CD1c-positive myeloid dendritic cell (primary cell): ENCODE data around the gene MARCHF6.
"Not testable (repeated sequence)": the region's sequence is repeated elsewhere in the genome, so short reads cannot be mapped to it uniquely, and the experiment has no call there.

ENCODE experiments used
- DNase-seq: peaks from one replicate; pipeline ENCODE4 v3.0.0-alpha.2; 2016; ENCODE audit errors: extremely low spot score

Gene MARCHF6

DNA sequence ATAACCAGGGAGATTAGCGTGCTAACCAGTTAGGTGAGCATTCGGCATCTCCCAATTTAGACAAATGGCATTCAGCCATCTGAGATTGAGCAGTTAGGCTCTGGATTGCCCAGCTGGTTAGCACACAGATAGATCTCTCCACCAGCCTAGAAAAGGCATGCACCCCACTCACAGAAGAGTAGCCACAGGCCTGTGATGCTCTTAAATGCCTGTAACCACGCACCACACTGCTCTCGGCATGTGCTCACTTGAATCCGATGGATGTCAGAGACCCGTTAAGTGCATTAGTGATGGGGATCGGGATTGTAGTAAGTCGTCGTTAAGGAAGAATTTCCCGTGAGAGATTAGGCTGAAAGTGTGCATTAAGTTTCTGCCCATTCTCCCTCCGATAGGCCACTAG lies 23.0 kb downstream of the MARCHF6 start:
- no peak for DNase-seq

GRCh38 chr5:10377081-10377480 lies 23.6 kb downstream of the MARCHF6 start:
- DNase-seq = no peak

DNA sequence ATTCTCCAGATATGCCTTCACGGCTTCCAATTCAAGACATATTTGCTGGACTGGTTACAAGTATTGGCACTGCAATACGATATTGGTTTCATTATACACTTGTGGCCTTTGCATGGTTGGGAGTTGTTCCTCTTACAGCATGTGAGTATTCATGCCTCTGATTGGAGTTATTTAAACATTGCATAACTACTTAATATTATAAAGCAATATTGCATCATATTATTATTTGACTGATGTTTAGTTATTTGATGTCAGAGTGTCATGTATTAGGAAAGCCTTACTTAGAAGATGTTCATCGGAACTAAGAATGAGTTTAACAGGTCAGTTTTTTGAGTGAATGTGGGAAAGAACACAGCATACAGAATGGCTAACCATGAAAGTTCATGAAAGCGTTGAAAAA lies 28.3 kb downstream of the MARCHF6 start:
- DNase-seq = no peak

DNA sequence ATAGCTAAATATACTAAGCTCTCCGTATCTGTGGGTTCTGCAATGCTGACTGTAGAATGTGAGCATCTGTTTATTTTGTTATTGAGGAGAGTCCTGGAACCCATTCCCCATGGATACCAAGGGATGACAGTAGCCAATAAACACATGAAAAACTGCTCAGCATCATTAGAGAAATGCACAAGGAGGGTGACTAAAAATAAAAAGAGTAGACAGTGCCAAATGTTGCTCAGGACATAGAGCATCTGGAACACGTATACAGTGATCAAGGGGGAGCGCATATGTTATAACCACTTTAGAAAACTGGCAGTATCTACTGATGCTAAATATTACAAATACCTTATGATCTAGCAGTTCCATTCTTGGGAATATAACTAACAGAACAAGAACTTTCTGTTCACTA lies 31.0 kb downstream of the MARCHF6 start:
- DNase-seq = no peak

GRCh38 chr5:10387690-10388089 lies 34.2 kb downstream of the MARCHF6 start:
- no peak for DNase-seq

DNA sequence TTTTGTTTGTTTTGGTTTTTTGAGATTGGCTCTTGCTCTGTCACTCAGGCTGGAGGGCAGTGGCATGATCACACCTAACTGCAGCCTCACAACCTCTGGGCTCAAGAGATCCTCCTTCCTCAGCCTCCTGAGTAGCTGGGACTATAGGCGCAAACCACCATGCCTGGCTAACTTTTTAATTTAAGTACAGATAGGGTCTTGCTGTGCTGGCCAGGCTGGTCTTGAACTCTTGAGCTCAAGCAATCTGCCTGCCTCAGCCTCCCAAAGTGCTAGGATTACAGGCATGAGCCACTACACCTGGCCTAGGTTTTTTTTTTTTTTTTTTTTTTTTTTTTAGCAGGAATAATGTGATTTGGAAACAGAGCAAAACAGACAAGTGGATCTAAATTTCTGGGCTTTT lies 37.6 kb downstream of the MARCHF6 start:
- no peak for DNase-seq

- not testable (repeated sequence) for DNase-seq
These were observed 39.3 kb downstream of the MARCHF6 start for GRCh38 chr5:10392567-10393328.

GRCh38 chr5:10393491-10393890 lies 40.0 kb downstream of the MARCHF6 start:
- no peak for DNase-seq

DNA sequence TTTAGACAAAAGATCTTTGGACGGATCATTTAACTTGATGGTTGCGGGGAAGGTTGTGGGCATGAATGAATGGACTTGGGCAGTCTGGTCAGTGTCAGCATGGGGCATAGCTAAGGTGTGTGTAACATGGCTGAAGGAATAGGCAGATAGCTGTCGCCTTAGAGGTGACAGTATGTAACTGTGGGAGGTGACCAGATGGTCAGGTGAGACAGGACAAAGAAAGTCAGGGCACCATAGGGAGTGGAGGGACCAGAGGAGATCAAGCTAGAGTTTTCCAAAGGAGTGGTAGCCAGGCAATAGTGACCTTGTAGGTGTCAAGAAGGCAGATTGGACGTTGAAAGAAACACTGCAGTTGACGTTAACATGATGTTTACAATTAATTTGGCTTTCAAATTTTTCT lies 43.1 kb downstream of the MARCHF6 start:
- no peak for DNase-seq

GRCh38 chr5:10399839-10400238 lies 46.3 kb downstream of the MARCHF6 start:
- no peak for DNase-seq

DNA sequence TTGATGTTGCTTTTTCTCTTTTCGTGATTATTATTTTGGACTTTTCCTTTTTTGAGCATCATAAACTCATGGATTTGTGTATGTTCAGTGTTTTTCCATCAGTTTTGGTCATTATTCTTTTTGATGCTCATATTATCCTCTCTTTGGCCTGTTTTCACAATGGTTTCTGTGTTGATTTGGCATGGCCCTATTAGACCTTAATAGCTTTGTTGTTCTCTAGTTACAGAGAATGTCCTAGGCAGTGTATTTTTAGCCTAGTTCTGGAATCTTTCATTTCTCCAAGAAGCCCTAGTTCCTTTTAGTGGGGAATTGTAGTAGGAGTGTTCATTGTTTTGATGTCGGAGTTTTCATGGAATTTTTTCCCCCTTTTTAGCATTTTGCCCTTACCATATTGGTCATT lies 46.9 kb downstream of the MARCHF6 start:
- DNase-seq = no peak

DNA sequence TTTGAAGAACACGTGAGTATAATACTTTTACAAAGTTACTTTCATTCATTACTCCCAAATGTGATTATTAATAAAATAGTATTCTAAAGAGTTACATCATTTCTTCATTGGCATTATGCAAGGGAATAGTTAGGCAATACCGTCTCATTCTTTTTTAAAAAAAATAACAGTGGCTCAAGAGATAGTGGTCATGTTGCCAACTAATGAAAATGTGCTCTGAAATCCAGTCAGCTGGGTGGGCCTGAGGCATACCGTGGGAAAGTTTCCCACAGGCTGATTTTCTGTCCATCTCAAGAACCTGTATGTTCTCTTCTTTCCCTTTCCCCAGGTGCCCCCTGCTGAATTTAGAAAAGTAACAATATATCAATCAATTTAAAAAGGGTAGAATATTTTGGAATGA lies 47.3 kb downstream of the MARCHF6 start:
- DNase-seq = no peak

GRCh38 chr5:10401498-10401897 lies 48.0 kb downstream of the MARCHF6 start:
- no peak for DNase-seq
